ENCODE measurements around the gene NEU1. TPM values are rescaled to one million over a fixed set of nuclear protein-coding genes. Genes with fewer than 3 reads are reported as not detected.
A peak's percentile ranks its signal among the peaks of the same experiment; 100 is the strongest.

NEU1 gene
- total and polyA plus RNA-seq, 2 of the 8 experiments (the other 6 are each of a cell fraction or from before 2014, with no cell fraction given), result 41.2 to 72.1 TPM

- TF ChIP-seq CHD7 (IDR thresholded peaks at IDR 0.05; ENCODE audit: insufficient replicate concordance, low read length) (no peak), BCL11A (IDR thresholded peaks at IDR 0.05; ENCODE audit: low read depth in 2 of 2, low read length in 2 of 2) (no peak), CTBP2 (IDR thresholded peaks at IDR 0.05; ENCODE audit: borderline replicate concordance, insufficient read depth, insufficient read length, low read length) (no peak), RBBP5 (IDR thresholded peaks at IDR 0.05; ENCODE audit: borderline replicate concordance, low read depth, low read length) (peak; percentile 69; the same call in 1 of the 2 replicates), NRF1 (IDR thresholded peaks at IDR 0.05; ENCODE audit: low read depth, low read length) (peak; percentile 44), HDAC2 (IDR thresholded peaks at IDR 0.05; ENCODE audit: borderline replicate concordance in 1 of 2, low read depth in 2 of 2, low read length in 2 of 2) (0 out of 4 replicates have a peak, but pooled peaks of 1 of the 2 experiments have one; percentile 70), RAD21 (IDR thresholded peaks at IDR 0.05 in 1 of 2, conservative IDR thresholded peaks at IDR 0.05 in 1 of 2; ENCODE audit: low read depth in 2 of 2, low read length in 2 of 2) (peak; percentile 56 to 57), SP1 (IDR thresholded peaks at IDR 0.05; ENCODE audit: low read depth, low read length) (peak; percentile 51; the same call in 1 of the 2 replicates), YY1 (IDR thresholded peaks at IDR 0.05; ENCODE audit: low read depth, low read length) (peak; percentile 25; the same call in 1 of the 2 replicates)
Observed at GRCh38 chr6:31901953-31902643, 39.5 kb upstream of the NEU1 start, which contains the start of gene ZBTB12 (continued).
